ENCODE measurements around the gene ECE1. TPM values are rescaled to one million over a fixed set of nuclear protein-coding genes. Genes with fewer than 3 reads are reported as not detected.

The ECE1 gene
- total RNA-seq, 1 experiment from 2014 or later: 101 TPM

DNA sequence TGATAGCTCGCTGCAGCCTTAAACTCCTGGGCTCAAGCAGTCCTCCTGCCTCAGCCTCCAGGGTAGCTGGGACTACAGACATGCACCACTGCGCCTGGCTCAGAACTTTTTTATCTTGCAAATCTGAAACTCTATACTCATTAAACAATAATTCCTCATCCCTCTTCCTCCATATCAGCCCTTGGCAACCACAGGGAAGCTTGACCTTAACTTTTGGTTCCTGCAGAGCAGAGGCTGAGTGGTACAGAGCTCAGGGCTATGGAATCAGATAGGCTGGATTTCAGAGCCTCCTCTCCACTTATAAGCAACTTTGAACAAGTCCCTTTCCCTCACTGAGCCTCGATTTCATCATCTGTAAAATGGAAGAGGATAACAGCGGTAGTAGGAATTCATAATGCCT, 47.4 kb downstream of the ECE1 start:
- TF ChIP-seq, protein P1, sequence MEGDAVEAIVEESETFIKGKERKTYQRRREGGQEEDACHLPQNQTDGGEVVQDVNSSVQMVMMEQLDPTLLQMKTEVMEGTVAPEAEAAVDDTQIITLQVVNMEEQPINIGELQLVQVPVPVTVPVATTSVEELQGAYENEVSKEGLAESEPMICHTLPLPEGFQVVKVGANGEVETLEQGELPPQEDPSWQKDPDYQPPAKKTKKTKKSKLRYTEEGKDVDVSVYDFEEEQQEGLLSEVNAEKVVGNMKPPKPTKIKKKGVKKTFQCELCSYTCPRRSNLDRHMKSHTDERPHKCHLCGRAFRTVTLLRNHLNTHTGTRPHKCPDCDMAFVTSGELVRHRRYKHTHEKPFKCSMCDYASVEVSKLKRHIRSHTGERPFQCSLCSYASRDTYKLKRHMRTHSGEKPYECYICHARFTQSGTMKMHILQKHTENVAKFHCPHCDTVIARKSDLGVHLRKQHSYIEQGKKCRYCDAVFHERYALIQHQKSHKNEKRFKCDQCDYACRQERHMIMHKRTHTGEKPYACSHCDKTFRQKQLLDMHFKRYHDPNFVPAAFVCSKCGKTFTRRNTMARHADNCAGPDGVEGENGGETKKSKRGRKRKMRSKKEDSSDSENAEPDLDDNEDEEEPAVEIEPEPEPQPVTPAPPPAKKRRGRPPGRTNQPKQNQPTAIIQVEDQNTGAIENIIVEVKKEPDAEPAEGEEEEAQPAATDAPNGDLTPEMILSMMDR (IDR thresholded peaks at IDR 0.05; ENCODE audit: unreplicated experiment): no peak
- Mint-ChIP-seq H3K36me3 (ENCODE audit: insufficient read depth, unreplicated experiment) (peaks cover 8% of the 10 kb centered on the region), H3K4me3 (ENCODE audit: low read depth, unreplicated experiment) (no peak overlapping the region), H3K27me3 (ENCODE audit: unreplicated experiment) (no peaks in the 10 kb centered on the region), H3K4me1 (ENCODE audit: low read depth, unreplicated experiment) (no peaks in the 10 kb centered on the region), H3K27ac (ENCODE audit: unreplicated experiment) (no peak overlapping the region), H3K9me3 (ENCODE audit: low read depth, unreplicated experiment) (no peaks in the 10 kb centered on the region)
- DNase-seq: no peak
- intact Hi-C loops (cut with micrococcal nuclease; ENCODE audit: unreplicated experiment): no loop called here
- CTCF ChIA-PET: no interaction called here
- no TSS peak for BruUV-seq (replicated peaks)

- no peak for DNase-seq
- Mint-ChIP-seq H3K4me3 (ENCODE audit: low read depth, unreplicated experiment) (no peak overlapping the region), H3K27ac (ENCODE audit: unreplicated experiment) (no peak overlapping the region), H3K36me3 (ENCODE audit: insufficient read depth, unreplicated experiment) (peaks cover 8% of the 10 kb centered on the region), H3K9me3 (ENCODE audit: low read depth, unreplicated experiment) (no peaks in the 10 kb centered on the region), H3K27me3 (ENCODE audit: unreplicated experiment) (no peaks in the 10 kb centered on the region), H3K4me1 (ENCODE audit: low read depth, unreplicated experiment) (no peaks in the 10 kb centered on the region)
- no TSS peak for BruUV-seq (replicated peaks)
- intact Hi-C loops (cut with micrococcal nuclease; ENCODE audit: unreplicated experiment): no loop called here
- CTCF ChIA-PET: no interaction called here
- TF ChIP-seq, protein P1 (IDR thresholded peaks at IDR 0.05; ENCODE audit: unreplicated experiment): no peak
Measured at GRCh38 chr1:21241771-21242581, 48.3 kb downstream of the ECE1 start.

- H3K36me3 Mint-ChIP-seq (ENCODE audit: insufficient read depth, unreplicated experiment): peaks cover 9% of the 10 kb centered on the region
- H3K27me3 Mint-ChIP-seq (ENCODE audit: unreplicated experiment): no peaks in the 10 kb centered on the region
- intact Hi-C loops (cut with micrococcal nuclease; ENCODE audit: unreplicated experiment): no loop called here
- no peaks in the 10 kb centered on the region for H3K4me1 Mint-ChIP-seq (ENCODE audit: low read depth, unreplicated experiment)
- CTCF ChIA-PET: interaction anchor here (0.6 kb wide), 1 partner anchor 128 kb away, joined by 3 read pairs; no protein-coding TSS in a partner anchor
- TF ChIP-seq, protein P1 (IDR thresholded peaks at IDR 0.05; ENCODE audit: unreplicated experiment): no peak
- BruUV-seq (replicated peaks): no TSS peak
- H3K4me3 Mint-ChIP-seq (ENCODE audit: low read depth, unreplicated experiment): no peak overlapping the region
- DNase-seq: no peak
- H3K9me3 Mint-ChIP-seq (ENCODE audit: low read depth, unreplicated experiment): no peaks in the 10 kb centered on the region
- no peak overlapping the region for H3K27ac Mint-ChIP-seq (ENCODE audit: unreplicated experiment)
Measured at GRCh38 chr1:21240706-21241105, 49.6 kb downstream of the ECE1 start.

GRCh38 chr1:21239221-21239620, 51.0 kb downstream of the ECE1 start:
- DNase-seq: no peak

More at GRCh38 chr1:21239221-21239620, 51.0 kb downstream of the ECE1 start:
- H3K4me3 Mint-ChIP-seq (ENCODE audit: low read depth, unreplicated experiment): no peak overlapping the region
- TF ChIP-seq, protein P1 (IDR thresholded peaks at IDR 0.05; ENCODE audit: unreplicated experiment): no peak
- intact Hi-C loops (cut with micrococcal nuclease; ENCODE audit: unreplicated experiment): no loop called here
- CTCF ChIA-PET: no interaction called here
- H3K36me3 Mint-ChIP-seq (ENCODE audit: insufficient read depth, unreplicated experiment): peaks cover 12% of the 10 kb centered on the region
- no peak overlapping the region for H3K27ac Mint-ChIP-seq (ENCODE audit: unreplicated experiment)
- no peaks in the 10 kb centered on the region for H3K27me3 Mint-ChIP-seq (ENCODE audit: unreplicated experiment)
- no peaks in the 10 kb centered on the region for H3K4me1 Mint-ChIP-seq (ENCODE audit: low read depth, unreplicated experiment)
- H3K9me3 Mint-ChIP-seq (ENCODE audit: low read depth, unreplicated experiment): no peaks in the 10 kb centered on the region
- BruUV-seq (replicated peaks): no TSS peak
